ENCODE measurements around the gene MPG.
"Not testable (repeated sequence)": the region's sequence is repeated elsewhere in the genome, so short reads cannot be mapped to it uniquely, and the experiment has no call there.

Gene MPG

DNA sequence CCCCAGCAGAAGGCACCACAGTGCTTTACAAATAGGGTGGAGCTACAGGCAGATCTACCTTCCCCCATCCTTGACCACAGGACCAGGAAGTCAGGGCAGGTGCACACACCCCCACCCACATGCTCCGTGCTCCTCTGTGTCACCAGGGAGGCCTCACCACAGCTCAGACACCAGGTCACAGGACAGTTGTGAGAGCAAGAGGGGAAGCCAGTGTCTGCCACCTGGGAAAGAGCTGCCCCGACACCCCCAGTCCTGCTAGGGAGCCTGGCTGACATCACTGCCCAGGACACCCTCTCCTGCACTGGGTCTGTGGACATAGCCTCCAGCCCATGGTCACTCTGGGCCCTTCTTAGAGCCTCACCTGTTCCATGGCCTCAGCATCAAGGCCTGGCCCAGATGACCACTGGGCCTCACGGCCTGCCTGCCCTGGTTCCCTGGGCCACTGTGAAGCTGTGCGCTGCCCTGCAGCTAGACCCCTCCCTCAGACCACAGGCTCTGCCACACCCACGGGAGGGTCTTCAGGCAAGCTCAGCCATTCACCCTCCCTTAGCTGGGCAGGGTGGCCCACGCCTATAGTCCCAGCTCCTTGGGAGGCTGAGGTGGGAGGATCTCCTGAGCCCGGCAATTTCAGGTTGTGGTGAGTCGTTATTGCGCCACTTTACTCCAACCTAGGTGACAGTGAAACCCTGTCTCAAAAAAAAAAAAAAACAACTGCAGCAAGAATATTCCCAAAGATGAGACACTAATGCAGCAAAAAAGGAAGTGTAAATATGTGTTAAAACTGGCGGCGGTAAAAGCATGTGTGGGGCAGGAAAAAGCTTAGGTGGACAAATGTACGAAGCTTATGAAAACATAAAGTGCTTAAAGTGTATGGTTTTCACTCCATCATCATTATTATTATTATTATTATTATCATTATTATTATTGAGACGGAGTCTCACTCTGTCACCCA lies 38.8 kb upstream of the MPG start:
- Histone ChIP-seq H3K4me1 (ENCODE audit: control insufficient read depth, insufficient read depth, low read length) (peaks cover 25% of the 10 kb centered on the region), H3K9ac (ENCODE audit: low read length) (peak overlapping the region; percentile 55), H3K27me3 (ENCODE audit: control insufficient read depth, insufficient read depth, low read length) (no peaks in the 10 kb centered on the region), H3K9me3 (ENCODE audit: control insufficient read depth, low read length) (no peaks in the 10 kb centered on the region), H3K36me3 (ENCODE audit: control insufficient read depth, insufficient read depth, low read length) (no peaks in the 10 kb centered on the region), H3K4me3 (ENCODE audit: low read length) (no peak overlapping the region)

DNA sequence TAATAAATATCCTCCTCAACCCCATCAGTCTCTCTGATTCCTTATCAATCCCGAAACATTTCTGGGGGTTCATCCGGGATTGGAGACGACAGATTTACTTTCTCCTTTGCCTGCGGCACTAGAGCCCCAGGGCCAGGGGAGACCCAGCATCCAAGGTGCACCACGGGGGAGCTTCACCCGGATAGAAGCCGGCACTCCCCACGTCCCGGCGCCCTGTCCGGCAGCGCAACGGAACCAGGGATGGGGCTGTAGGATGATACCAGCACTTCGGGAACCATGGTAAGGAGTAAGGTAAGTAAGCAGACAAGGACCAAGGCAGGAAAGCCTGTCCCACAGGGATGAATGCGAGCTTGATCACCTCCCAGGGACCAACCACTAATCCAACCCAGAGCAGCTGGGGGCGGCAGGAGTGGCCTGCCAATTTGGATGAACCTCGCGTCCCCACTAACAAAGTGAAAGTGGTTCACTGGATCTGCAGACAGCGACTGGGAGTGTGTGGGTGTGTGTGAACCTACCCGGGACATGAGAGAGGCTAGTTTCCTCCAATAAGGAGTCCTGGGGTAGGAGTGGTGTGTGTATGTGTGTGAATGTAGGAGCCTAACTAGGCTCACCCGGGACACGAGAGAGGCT lies 36.5 kb upstream of the MPG start:
- Histone ChIP-seq H3K36me3 (ENCODE audit: control insufficient read depth, insufficient read depth, low read length) (no peaks in the 10 kb centered on the region), H3K9me3 (ENCODE audit: control insufficient read depth, low read length) (no peaks in the 10 kb centered on the region), H3K4me1 (ENCODE audit: control insufficient read depth, insufficient read depth, low read length) (peaks cover 42% of the 10 kb centered on the region), H3K4me3 (ENCODE audit: low read length) (no peak overlapping the region), H3K9ac (ENCODE audit: low read length) (no peak overlapping the region), H3K27me3 (ENCODE audit: control insufficient read depth, insufficient read depth, low read length) (no peaks in the 10 kb centered on the region)

GRCh38 chr16:42069-42457 lies 36.0 kb upstream of the MPG start:
- H3K4me3 ChIP-seq (ENCODE audit: low read length) = no peak overlapping the region

GRCh38 chr16:42691-43090 lies 35.3 kb upstream of the MPG start:
- Histone ChIP-seq H3K36me3 (ENCODE audit: control insufficient read depth, insufficient read depth, low read length) (peaks cover 4% of the 10 kb centered on the region), H3K9ac (ENCODE audit: low read length) (no peak overlapping the region), H3K27me3 (ENCODE audit: control insufficient read depth, insufficient read depth, low read length) (no peaks in the 10 kb centered on the region), H3K4me1 (ENCODE audit: control insufficient read depth, insufficient read depth, low read length) (peaks cover 35% of the 10 kb centered on the region), H3K9me3 (ENCODE audit: control insufficient read depth, low read length) (no peaks in the 10 kb centered on the region), H3K4me3 (ENCODE audit: low read length) (no peak overlapping the region)

More at GRCh38 chr16:42069-42457, 36.0 kb upstream of the MPG start:
- H3K4me1 ChIP-seq (ENCODE audit: control insufficient read depth, insufficient read depth, low read length) = peaks cover 41% of the 10 kb centered on the region
- no peaks in the 10 kb centered on the region for H3K27me3 ChIP-seq (ENCODE audit: control insufficient read depth, insufficient read depth, low read length)
- H3K9ac ChIP-seq (ENCODE audit: low read length) = no peak overlapping the region
- peaks cover under 1% of the 10 kb centered on the region for H3K36me3 ChIP-seq (ENCODE audit: control insufficient read depth, insufficient read depth, low read length)
- no peaks in the 10 kb centered on the region for H3K9me3 ChIP-seq (ENCODE audit: control insufficient read depth, low read length)

DNA sequence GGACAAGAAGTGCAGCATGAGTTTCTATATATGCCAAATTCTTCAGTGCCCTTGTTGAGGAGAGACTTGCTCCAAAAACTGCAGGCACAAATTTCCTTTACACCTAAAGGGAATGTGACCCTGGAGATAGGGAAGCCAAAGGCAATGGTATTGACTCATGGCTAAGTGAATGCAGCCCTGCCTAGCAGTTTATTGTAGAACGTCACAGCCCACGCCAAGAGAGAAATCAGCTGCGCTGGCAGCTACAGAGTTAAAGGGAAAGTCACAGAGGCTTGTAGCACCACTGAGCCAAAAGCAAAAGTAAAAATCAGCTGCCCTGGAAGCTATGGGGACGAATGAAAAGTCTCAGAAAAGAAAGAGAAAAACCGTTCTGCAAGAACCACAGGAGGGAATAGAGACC lies 34.7 kb upstream of the MPG start:
- Histone ChIP-seq H3K4me3 (ENCODE audit: low read length) (no peak overlapping the region), H3K4me1 (ENCODE audit: control insufficient read depth, insufficient read depth, low read length) (peaks cover 29% of the 10 kb centered on the region), H3K36me3 (ENCODE audit: control insufficient read depth, insufficient read depth, low read length) (peaks cover 4% of the 10 kb centered on the region), H3K9ac (ENCODE audit: low read length) (no peak overlapping the region), H3K9me3 (ENCODE audit: control insufficient read depth, low read length) (no peaks in the 10 kb centered on the region), H3K27me3 (ENCODE audit: control insufficient read depth, insufficient read depth, low read length) (no peaks in the 10 kb centered on the region)

- Histone ChIP-seq H3K4me3 (ENCODE audit: low read length) (no peak overlapping the region), H3K27me3 (ENCODE audit: control insufficient read depth, insufficient read depth, low read length) (no peaks in the 10 kb centered on the region), H3K4me1 (ENCODE audit: control insufficient read depth, insufficient read depth, low read length) (peaks cover 16% of the 10 kb centered on the region), H3K36me3 (ENCODE audit: control insufficient read depth, insufficient read depth, low read length) (peaks cover 4% of the 10 kb centered on the region), H3K9me3 (ENCODE audit: control insufficient read depth, low read length) (no peaks in the 10 kb centered on the region), H3K9ac (ENCODE audit: low read length) (no peak overlapping the region)
Measured at GRCh38 chr16:44655-45054, 33.4 kb upstream of the MPG start.

- no peak overlapping the region for H3K4me3 ChIP-seq (ENCODE audit: low read length)
- peaks cover 4% of the 10 kb centered on the region for H3K36me3 ChIP-seq (ENCODE audit: control insufficient read depth, insufficient read depth, low read length)
- H3K27me3 ChIP-seq (ENCODE audit: control insufficient read depth, insufficient read depth, low read length) = no peaks in the 10 kb centered on the region
- no peaks in the 10 kb centered on the region for H3K9me3 ChIP-seq (ENCODE audit: control insufficient read depth, low read length)
- H3K4me1 ChIP-seq (ENCODE audit: control insufficient read depth, insufficient read depth, low read length) = peaks cover 16% of the 10 kb centered on the region
- no peak overlapping the region for H3K9ac ChIP-seq (ENCODE audit: low read length)
Measured at GRCh38 chr16:45454-45853, 32.6 kb upstream of the MPG start.

DNA sequence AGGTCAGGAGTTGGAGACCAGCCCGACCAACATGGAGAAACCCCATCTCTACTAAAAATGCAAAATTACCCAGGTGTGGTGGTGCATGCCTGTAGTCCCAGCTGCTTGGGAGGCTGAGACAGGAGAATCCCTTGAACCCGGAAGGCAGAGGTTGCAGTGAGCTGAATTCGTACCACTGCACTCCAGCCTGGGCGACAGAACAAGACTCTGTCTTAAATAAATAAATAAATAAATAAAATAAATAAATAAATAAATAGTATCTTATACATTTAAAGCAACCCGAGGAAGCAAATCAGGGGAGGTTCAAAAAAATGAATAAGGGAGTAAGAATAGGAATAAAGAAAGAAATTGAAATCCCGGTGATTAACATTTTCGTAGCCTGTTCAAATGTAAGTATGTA lies 31.5 kb upstream of the MPG start:
- H3K9me3 ChIP-seq (ENCODE audit: control insufficient read depth, low read length); H3K27me3 ChIP-seq (ENCODE audit: control insufficient read depth, insufficient read depth, low read length); H3K36me3 ChIP-seq (ENCODE audit: control insufficient read depth, insufficient read depth, low read length); H3K4me3 ChIP-seq (ENCODE audit: low read length); H3K9ac ChIP-seq (ENCODE audit: low read length): not testable (repeated sequence)
- H3K4me1 ChIP-seq (ENCODE audit: control insufficient read depth, insufficient read depth, low read length) = peaks cover 24% of the 10 kb centered on the region

DNA sequence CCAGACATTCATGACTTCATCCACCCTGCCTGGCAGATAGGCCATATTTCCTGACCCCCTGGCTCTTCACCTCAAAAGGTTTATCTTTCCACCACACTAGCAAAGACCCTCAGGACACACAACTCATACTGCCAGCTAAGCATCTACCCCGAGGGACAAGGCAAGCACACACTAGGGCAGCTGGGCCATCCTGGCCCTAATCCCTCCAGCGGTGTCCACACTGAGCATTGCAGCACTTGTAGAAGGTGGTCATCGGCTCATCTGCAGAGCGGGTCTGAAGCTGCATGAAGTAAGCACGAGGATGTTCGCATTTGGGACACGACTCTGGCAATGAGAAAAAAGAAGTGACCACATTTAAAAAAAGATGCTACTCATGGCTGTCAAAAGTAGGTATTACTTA lies 30.8 kb upstream of the MPG start:
- peaks cover 4% of the 10 kb centered on the region for H3K36me3 ChIP-seq (ENCODE audit: control insufficient read depth, insufficient read depth, low read length)

DNA sequence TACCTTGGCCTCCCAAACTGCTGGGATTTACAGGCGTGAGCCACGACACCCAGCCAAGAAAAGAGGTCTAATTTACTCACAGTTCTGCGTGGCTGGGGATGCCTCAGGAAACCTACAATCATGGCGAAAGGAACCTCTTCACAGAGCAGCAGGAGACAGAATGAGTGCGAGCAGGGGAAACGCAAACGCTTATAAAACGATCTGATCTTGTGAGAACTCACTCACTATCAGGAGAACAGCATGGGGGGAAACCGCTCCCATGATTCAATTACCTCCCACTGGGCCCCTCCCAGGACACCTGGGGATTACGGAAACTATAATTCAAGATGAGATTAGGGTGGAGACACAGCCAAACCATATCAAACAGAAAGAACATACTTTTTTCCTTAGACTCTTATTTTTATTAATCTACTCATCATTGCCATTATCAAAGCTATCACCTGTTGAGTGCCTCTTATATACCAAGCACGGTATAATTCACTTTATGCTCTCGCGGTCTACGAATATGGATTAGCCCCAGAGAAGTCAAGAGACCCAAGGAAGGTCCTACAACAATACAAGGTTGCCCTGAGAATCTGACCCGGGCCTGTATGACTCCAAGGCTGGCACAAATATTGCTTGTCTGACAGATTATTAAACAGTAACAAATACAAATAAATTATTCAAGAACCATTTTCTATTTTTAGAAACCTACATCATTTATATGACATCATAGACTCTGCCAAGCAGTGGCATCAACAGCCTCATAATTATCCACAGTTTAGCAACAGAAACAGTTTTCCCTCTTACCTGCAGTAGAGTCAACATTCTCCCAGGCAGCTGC lies 27.0 kb upstream of the MPG start:
- Histone ChIP-seq H3K9me3 (ENCODE audit: control insufficient read depth, low read length) (no peaks in the 10 kb centered on the region), H3K27me3 (ENCODE audit: control insufficient read depth, insufficient read depth, low read length) (no peaks in the 10 kb centered on the region), H3K9ac (ENCODE audit: low read length) (no peak overlapping the region), H3K4me3 (ENCODE audit: low read length) (no peak overlapping the region), H3K36me3 (ENCODE audit: control insufficient read depth, insufficient read depth, low read length) (peaks cover 8% of the 10 kb centered on the region), H3K4me1 (ENCODE audit: control insufficient read depth, insufficient read depth, low read length) (peaks cover 15% of the 10 kb centered on the region)

More for the DNA sequence above, 30.8 kb upstream of the MPG start:
- H3K9ac ChIP-seq (ENCODE audit: low read length) = no peak overlapping the region
- no peaks in the 10 kb centered on the region for H3K9me3 ChIP-seq (ENCODE audit: control insufficient read depth, low read length)
- H3K4me3 ChIP-seq (ENCODE audit: low read length) = no peak overlapping the region
- no peaks in the 10 kb centered on the region for H3K27me3 ChIP-seq (ENCODE audit: control insufficient read depth, insufficient read depth, low read length)
- peaks cover 25% of the 10 kb centered on the region for H3K4me1 ChIP-seq (ENCODE audit: control insufficient read depth, insufficient read depth, low read length)

GRCh38 chr16:53346-54236 lies 24.4 kb upstream of the MPG start, which contains the start of the genes POLR3K and SNRNP25:
POLR3K (minus strand) TSS chr16:53608; CDS start chr16:53586, 22 bp downstream.
SNRNP25 (plus strand) TSS chr16:53828; CDS start chr16:54017, 189 bp downstream.
- no peaks in the 10 kb centered on the region for H3K27me3 ChIP-seq (ENCODE audit: control insufficient read depth, insufficient read depth, low read length)
- peak within 1 kb of the TSS; percentile 90 for H3K4me3 ChIP-seq (ENCODE audit: low read length)
- peaks cover 14% of the 10 kb centered on the region for H3K4me1 ChIP-seq (ENCODE audit: control insufficient read depth, insufficient read depth, low read length)
- no peaks in the 10 kb centered on the region for H3K9me3 ChIP-seq (ENCODE audit: control insufficient read depth, low read length)
- peak within 1 kb of the TSS; percentile 80 for H3K9ac ChIP-seq (ENCODE audit: low read length)
- peaks cover 13% of the 10 kb centered on the region for H3K36me3 ChIP-seq (ENCODE audit: control insufficient read depth, insufficient read depth, low read length)
